Measurements from ENCODE around the gene FBXO31. TPM values are rescaled to one million over a fixed set of nuclear protein-coding genes. Genes with fewer than 3 reads are reported as not detected.
A peak's percentile ranks its signal among the peaks of the same experiment; 100 is the strongest.
"Not testable (repeated sequence)": the region's sequence is repeated elsewhere in the genome, so short reads cannot be mapped to it uniquely, and the experiment has no call there.

FBXO31 gene
- total and polyA plus RNA-seq, 5 donors from 2014 or later = 18.8 to 35.5 (median 27.8) TPM

GRCh38 chr16:87392821-87393679, 9.5 kb upstream of the FBXO31 start:
- peak; percentile 23 to 54 (median 37) for DNase-seq
- Mint-ChIP-seq H3K4me3 (peak overlapping the region; percentile 92 to 96 (median 96)), H3K36me3 (peaks cover 3% of the 10 kb centered on the region), H3K27me3 (no peaks in the 10 kb centered on the region), H3K9me3 (no peaks in the 10 kb centered on the region), H3K27ac (peak overlapping the region; percentile 89 to 96 (median 90)), H3K4me1 (peaks cover 22 to 58% (median 43%) of the 10 kb centered on the region in 4 donors)
- Histone ChIP-seq H3K4me1 (ENCODE audit: control insufficient read depth, insufficient read depth, low read length, poor library complexity, severe bottlenecking) (peaks cover 37% of the 10 kb centered on the region), H3K36me3 (ENCODE audit: control insufficient read depth, insufficient read depth, low read length) (no peaks in the 10 kb centered on the region), H3K27ac (ENCODE audit: insufficient read depth, low read length, poor library complexity, severe bottlenecking) (peak overlapping the region; percentile 63), H3K27me3 (ENCODE audit: control insufficient read depth, insufficient read depth, low read length) (no peaks in the 10 kb centered on the region), H3K4me3 (ENCODE audit: low read depth, low read length) (peak overlapping the region; percentile 87), H3K9me3 (ENCODE audit: control insufficient read depth in 2 of 2, low read length in 2 of 2) (no peaks in the 10 kb centered on the region)
- no peak for ATAC-seq (ENCODE audit: low read depth in 2 of 2)

GRCh38 chr16:87391950-87392820, 8.6 kb upstream of the FBXO31 start, which contains the start of gene MAP1LC3B:
MAP1LC3B (plus strand) TSS chr16:87392336; CDS start chr16:87392428, 92 bp downstream.
- H3K27ac Mint-ChIP-seq = peak within 1 kb of the TSS; percentile 94 to 96 (median 95)
- Histone ChIP-seq H3K9me3 (ENCODE audit: control insufficient read depth in 2 of 2, low read length in 2 of 2) (no peaks in the 10 kb centered on the region), H3K4me3 (ENCODE audit: low read depth, low read length) (peak within 1 kb of the TSS; percentile 87), H3K4me1 (ENCODE audit: control insufficient read depth, insufficient read depth, low read length, poor library complexity, severe bottlenecking) (peaks cover 45% of the 10 kb centered on the region), H3K36me3 (ENCODE audit: control insufficient read depth, insufficient read depth, low read length) (no peaks in the 10 kb centered on the region), H3K27me3 (ENCODE audit: control insufficient read depth, insufficient read depth, low read length) (no peaks in the 10 kb centered on the region), H3K27ac (ENCODE audit: insufficient read depth, low read length, poor library complexity, severe bottlenecking) (peak within 1 kb of the TSS; percentile 86)
- peak; percentile 66 to 71 for ATAC-seq (ENCODE audit: low read depth in 2 of 2)
- no peaks in the 10 kb centered on the region for H3K9me3 Mint-ChIP-seq
- H3K4me3 Mint-ChIP-seq = peak within 1 kb of the TSS; percentile 92 to 96 (median 96)
- peaks cover 24 to 60% (median 46%) of the 10 kb centered on the region in 4 donors for H3K4me1 Mint-ChIP-seq
- H3K36me3 Mint-ChIP-seq = peaks cover 3% of the 10 kb centered on the region
- peak; percentile 96 to 100 (median 96) for DNase-seq
- H3K27me3 Mint-ChIP-seq = no peaks in the 10 kb centered on the region

- no peaks in the 10 kb centered on the region for H3K27me3 Mint-ChIP-seq
Observed at GRCh38 chr16:87391324-87391949, 7.9 kb upstream of the FBXO31 start.

GRCh38 chr16:87390641-87391323, 7.2 kb upstream of the FBXO31 start:
- H3K36me3 Mint-ChIP-seq = peaks cover 8% of the 10 kb centered on the region
- no peaks in the 10 kb centered on the region for H3K9me3 ChIP-seq (ENCODE audit: control insufficient read depth in 2 of 2, low read length in 2 of 2)
- peak overlapping the region; percentile 55 for H3K4me3 ChIP-seq (ENCODE audit: low read depth, low read length)
- peak overlapping the region; percentile 86 for H3K27ac ChIP-seq (ENCODE audit: insufficient read depth, low read length, poor library complexity, severe bottlenecking)
- DNase-seq (no peak), ATAC-seq (ENCODE audit: low read depth in 2 of 2) (no peak)
- no peaks in the 10 kb centered on the region for H3K9me3 Mint-ChIP-seq
- peak overlapping the region; percentile 79 to 89 (median 86) for H3K4me3 Mint-ChIP-seq
- H3K4me1 ChIP-seq (ENCODE audit: control insufficient read depth, insufficient read depth, low read length, poor library complexity, severe bottlenecking) = peaks cover 50% of the 10 kb centered on the region
- no peaks in the 10 kb centered on the region for H3K27me3 ChIP-seq (ENCODE audit: control insufficient read depth, insufficient read depth, low read length)
- H3K27me3 Mint-ChIP-seq = no peaks in the 10 kb centered on the region
- no peaks in the 10 kb centered on the region for H3K36me3 ChIP-seq (ENCODE audit: control insufficient read depth, insufficient read depth, low read length)
- peaks cover 24 to 64% (median 49%) of the 10 kb centered on the region in 4 donors for H3K4me1 Mint-ChIP-seq
- H3K27ac Mint-ChIP-seq = peak overlapping the region; percentile 85 to 95 (median 94)

More at GRCh38 chr16:87391324-87391949, 7.9 kb upstream of the FBXO31 start:
- Histone ChIP-seq H3K4me3 (ENCODE audit: low read depth, low read length) (peak overlapping the region; percentile 55), H3K27ac (ENCODE audit: insufficient read depth, low read length, poor library complexity, severe bottlenecking) (peak overlapping the region; percentile 86), H3K27me3 (ENCODE audit: control insufficient read depth, insufficient read depth, low read length) (no peaks in the 10 kb centered on the region), H3K36me3 (ENCODE audit: control insufficient read depth, insufficient read depth, low read length) (no peaks in the 10 kb centered on the region), H3K9me3 (ENCODE audit: control insufficient read depth in 2 of 2, low read length in 2 of 2) (no peaks in the 10 kb centered on the region), H3K4me1 (ENCODE audit: control insufficient read depth, insufficient read depth, low read length, poor library complexity, severe bottlenecking) (peaks cover 50% of the 10 kb centered on the region)
- H3K4me1 Mint-ChIP-seq = peaks cover 24 to 61% (median 46%) of the 10 kb centered on the region in 4 donors
- DNase-seq (no peak), ATAC-seq (ENCODE audit: low read depth in 2 of 2) (no peak)
- H3K36me3 Mint-ChIP-seq = peaks cover 8% of the 10 kb centered on the region
- no peaks in the 10 kb centered on the region for H3K9me3 Mint-ChIP-seq
- peak overlapping the region; percentile 85 to 95 (median 94) for H3K27ac Mint-ChIP-seq
- H3K4me3 Mint-ChIP-seq = peak overlapping the region; percentile 79 to 89 (median 86)

DNA sequence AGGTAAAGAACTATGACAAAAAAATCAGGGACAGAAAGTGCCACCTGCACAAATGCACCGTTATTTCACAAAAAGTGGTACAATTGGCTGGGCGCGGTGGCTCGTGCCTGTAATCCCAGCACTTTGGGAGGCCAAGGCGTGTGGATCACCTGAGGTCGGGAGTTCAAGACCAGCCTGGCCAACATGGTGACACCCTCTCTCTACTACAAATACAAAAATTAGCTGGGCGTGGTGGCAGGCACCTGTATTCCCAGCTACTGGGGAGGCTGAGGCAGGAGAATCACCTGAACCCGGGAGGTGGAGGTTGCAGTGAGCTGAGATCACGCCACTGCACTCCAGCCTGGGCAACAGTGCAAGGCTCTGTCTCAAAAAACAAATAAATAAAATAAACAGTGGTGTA, 6.3 kb upstream of the FBXO31 start:
- Mint-ChIP-seq H3K4me3 (peak overlapping the region in 2 of 4 donors; percentile 75 to 79), H3K27ac (peak overlapping the region; percentile 14 to 47 (median 42)), H3K4me1 (peaks cover 24 to 65% (median 47%) of the 10 kb centered on the region in 4 donors)
- not testable (repeated sequence) for H3K36me3 Mint-ChIP-seq; ATAC-seq (ENCODE audit: low read depth in 2 of 2); H3K4me3 ChIP-seq (ENCODE audit: low read depth, low read length); H3K27me3 Mint-ChIP-seq; H3K9me3 ChIP-seq (ENCODE audit: control insufficient read depth in 2 of 2, low read length in 2 of 2); H3K9me3 Mint-ChIP-seq; H3K27me3 ChIP-seq (ENCODE audit: control insufficient read depth, insufficient read depth, low read length); DNase-seq; H3K36me3 ChIP-seq (ENCODE audit: control insufficient read depth, insufficient read depth, low read length)
- H3K27ac ChIP-seq (ENCODE audit: insufficient read depth, low read length, poor library complexity, severe bottlenecking) = peak overlapping the region; percentile 91
- H3K4me1 ChIP-seq (ENCODE audit: control insufficient read depth, insufficient read depth, low read length, poor library complexity, severe bottlenecking) = peaks cover 54% of the 10 kb centered on the region

DNA sequence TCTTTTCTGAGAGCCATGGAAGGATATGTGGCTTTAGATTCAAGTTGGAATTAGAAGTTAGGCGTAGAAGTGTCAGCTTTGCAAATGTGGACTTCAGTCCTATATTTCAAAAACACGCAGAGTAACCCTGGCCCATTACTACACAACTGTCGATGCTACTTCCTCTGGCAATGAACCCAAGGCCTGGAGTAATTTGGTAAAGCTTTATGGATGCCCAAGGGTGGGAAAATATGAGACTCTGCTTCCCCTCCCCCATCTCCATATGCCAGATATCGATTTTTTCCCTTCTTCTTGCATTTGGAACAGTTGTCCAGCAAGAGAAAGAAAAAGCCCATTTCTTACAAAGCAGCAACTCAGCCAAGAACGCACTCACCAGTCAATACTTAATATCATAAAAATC, 5.7 kb upstream of the FBXO31 start:
- peak overlapping the region in 2 of 4 donors; percentile 54 to 75 for H3K4me3 Mint-ChIP-seq
- H3K9me3 ChIP-seq (ENCODE audit: control insufficient read depth in 2 of 2, low read length in 2 of 2) = no peaks in the 10 kb centered on the region
- DNase-seq (no peak), ATAC-seq (ENCODE audit: low read depth in 2 of 2) (no peak)
- no peaks in the 10 kb centered on the region for H3K27me3 Mint-ChIP-seq
- H3K27ac ChIP-seq (ENCODE audit: insufficient read depth, low read length, poor library complexity, severe bottlenecking) = peak overlapping the region; percentile 91
- peaks cover 19 to 63% (median 42%) of the 10 kb centered on the region in 4 donors for H3K4me1 Mint-ChIP-seq
- H3K36me3 ChIP-seq (ENCODE audit: control insufficient read depth, insufficient read depth, low read length) = no peaks in the 10 kb centered on the region
- H3K27ac Mint-ChIP-seq = peak overlapping the region; percentile 42 to 80 (median 47)
- peaks cover 5% of the 10 kb centered on the region for H3K36me3 Mint-ChIP-seq
- H3K4me3 ChIP-seq (ENCODE audit: low read depth, low read length) = no peak overlapping the region
- no peaks in the 10 kb centered on the region for H3K9me3 Mint-ChIP-seq
- H3K27me3 ChIP-seq (ENCODE audit: control insufficient read depth, insufficient read depth, low read length) = no peaks in the 10 kb centered on the region
- H3K4me1 ChIP-seq (ENCODE audit: control insufficient read depth, insufficient read depth, low read length, poor library complexity, severe bottlenecking) = peaks cover 53% of the 10 kb centered on the region

GRCh38 chr16:87388818-87389134, 5.2 kb upstream of the FBXO31 start:
- Mint-ChIP-seq H3K4me3 (peak overlapping the region; percentile 61 to 86 (median 82)), H3K36me3 (peaks cover 5% of the 10 kb centered on the region), H3K27ac (peak overlapping the region; percentile 98 to 99 (median 99)), H3K27me3 (peaks cover 4% of the 10 kb centered on the region), H3K9me3 (peaks cover 0 to 3% (median 0%) of the 10 kb centered on the region in 7 donors), H3K4me1 (peaks cover 17 to 61% (median 40%) of the 10 kb centered on the region in 4 donors)
- H3K27ac ChIP-seq (ENCODE audit: insufficient read depth, low read length, poor library complexity, severe bottlenecking) = peak overlapping the region; percentile 91
- H3K36me3 ChIP-seq (ENCODE audit: control insufficient read depth, insufficient read depth, low read length) = no peaks in the 10 kb centered on the region
- H3K4me3 ChIP-seq (ENCODE audit: low read depth, low read length) = peak overlapping the region; percentile 76
- no peak for DNase-seq
- no peaks in the 10 kb centered on the region for H3K9me3 ChIP-seq (ENCODE audit: control insufficient read depth in 2 of 2, low read length in 2 of 2)
- ATAC-seq (ENCODE audit: low read depth in 2 of 2) = no peak
- peaks cover 50% of the 10 kb centered on the region for H3K4me1 ChIP-seq (ENCODE audit: control insufficient read depth, insufficient read depth, low read length, poor library complexity, severe bottlenecking)
- no peaks in the 10 kb centered on the region for H3K27me3 ChIP-seq (ENCODE audit: control insufficient read depth, insufficient read depth, low read length)

All from CD4-positive, CD25-positive, alpha-beta regulatory T cell (primary cell).